Right ventricle myocardium inferior (tissue), 1 donor: ENCODE measurements around the gene MYZAP. TPM values are rescaled to one million over a fixed set of nuclear protein-coding genes. Genes with fewer than 3 reads are reported as not detected.

Source experiments
- ATAC-seq: fragments of 200-7000 bp; cut with Tn5 transposase; one replicate; pipeline ENCODE4 v1.9.1; 2020; ENCODE audit warnings: mild to moderate bottlenecking, moderate library complexity
- DNase-seq: peaks from one replicate; pipeline ENCODE4 v3.0.0; 2021; ENCODE audit errors: missing footprints
- intact Hi-C: fragments of 100-400 bp; cut with DNase I; formaldehyde crosslinking; loops from one replicate; pipeline ENCODE4 v1.11.0; 2022
- total RNA-seq: library from RNA; stranded (reverse); fragmentation: NEBNext Ultra II Directional; extraction: Animal tissue kit (Norgen Biotek cat#: 25700); gene quantifications from one replicate; pipeline ENCODE4 v1.2.1, GENCODE V29; 2021
- donor health status: DM: no; HTN: yes; CAD: no; lungs with severe emphysema.

Gene MYZAP
- total RNA-seq, 1 donor from 2014 or later = 869 TPM

DNA sequence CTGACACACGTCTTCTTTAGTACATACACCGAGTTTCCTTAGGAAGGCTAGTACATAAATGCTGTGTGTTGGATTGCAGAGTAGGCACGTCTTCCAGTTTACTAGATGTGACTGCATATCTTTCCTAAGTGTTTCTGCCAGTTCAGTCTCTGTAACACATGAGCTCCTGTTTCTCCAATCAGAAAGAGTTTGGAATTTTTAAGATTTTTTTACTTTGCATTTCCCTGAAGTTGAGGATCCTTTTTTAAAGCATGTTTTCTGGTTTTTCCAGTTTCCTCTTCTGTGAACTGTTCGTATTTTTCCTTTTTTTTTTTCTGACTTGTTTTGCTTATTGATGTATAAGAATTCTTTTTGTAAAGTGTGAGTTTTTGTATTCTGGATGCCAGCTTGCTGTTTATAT, 107.3 kb downstream of the MYZAP start:
- intact Hi-C loops = no loop called here
- DNase-seq (no peak), ATAC-seq (no peak)

DNA sequence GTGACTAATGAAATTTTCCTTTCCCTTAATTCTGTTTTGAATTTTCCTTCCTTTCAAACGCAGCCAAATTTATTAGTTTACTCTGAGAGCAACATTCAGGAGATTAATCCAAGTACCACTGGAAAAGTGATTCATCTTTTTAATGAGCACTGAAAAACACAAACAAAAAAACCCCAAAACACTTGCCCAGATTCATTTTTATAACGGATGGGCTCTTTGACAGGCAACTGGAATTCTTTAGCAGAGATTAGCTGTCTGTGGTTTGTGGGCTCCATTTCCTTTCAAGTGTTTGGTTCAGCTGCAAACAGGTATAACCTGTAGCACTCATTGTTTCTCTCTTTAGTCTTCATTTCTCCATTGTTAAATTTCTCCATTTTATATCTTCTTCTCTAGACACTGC, 111.7 kb downstream of the MYZAP start:
- DNase-seq (no peak), ATAC-seq (no peak)
- intact Hi-C loops = loop anchor here (5.0 to 10.0 kb wide), 2 partner anchors 36 to 139 kb away; no protein-coding TSS in a partner anchor

DNA sequence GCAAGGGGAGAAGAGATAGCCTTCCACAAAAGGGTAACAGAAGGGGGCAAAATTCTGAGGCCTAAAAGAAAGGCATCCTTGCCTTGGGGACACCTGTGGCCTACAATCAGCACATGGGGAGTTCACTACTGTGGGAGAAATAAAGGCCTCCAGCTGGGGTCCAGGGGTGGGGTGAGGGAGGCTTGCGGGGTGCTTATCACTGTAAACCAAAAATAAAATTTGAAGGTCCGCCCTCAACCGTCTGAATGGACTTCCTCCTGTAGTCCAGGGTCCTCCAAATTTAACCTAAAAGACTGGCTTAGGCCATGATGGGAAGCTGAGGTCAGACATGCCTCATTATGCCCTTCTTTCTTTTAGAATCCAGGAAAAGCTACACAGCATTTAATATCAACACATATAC, 112.7 kb downstream of the MYZAP start:
- ATAC-seq = no peak
- intact Hi-C loops = loop anchor here (5.0 to 10.0 kb wide), 2 partner anchors 37 to 140 kb away; no protein-coding TSS in a partner anchor
- DNase-seq = no peak

DNA sequence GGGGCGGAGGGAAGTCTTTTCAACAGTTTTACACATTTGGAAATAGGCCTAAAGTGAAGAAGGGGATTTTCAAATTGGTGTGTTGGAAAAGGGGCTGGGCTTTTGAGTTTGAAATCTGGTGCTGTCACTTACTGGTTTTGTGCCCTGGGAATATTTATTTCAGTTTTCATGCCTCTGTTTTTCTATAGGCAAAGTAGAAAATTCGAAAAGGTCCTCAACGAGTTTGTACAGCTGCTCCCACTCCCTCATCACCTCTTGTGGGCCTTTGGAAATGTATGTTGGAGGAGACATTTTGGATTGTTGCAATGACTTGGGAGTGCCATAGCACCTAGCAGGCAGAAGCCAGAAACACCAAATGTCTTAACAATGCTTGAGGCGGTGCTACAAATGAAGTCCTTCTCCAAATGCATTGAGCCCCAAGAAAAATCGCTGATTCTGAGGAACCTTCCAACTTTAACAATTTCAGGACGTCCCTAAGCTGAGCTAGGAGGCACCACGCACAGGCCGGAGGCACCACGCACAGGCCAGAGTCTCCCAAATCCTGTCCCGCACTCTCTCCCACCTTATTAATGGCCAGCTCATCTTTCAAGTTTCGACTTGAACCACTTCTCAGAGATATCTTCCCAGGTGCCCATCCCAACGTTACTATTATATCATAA, 114.2 kb downstream of the MYZAP start:
- no peak for DNase-seq
- intact Hi-C loops = loop anchor here (10.0 kb wide), 1 partner anchor 141 kb away; no protein-coding TSS in a partner anchor
- ATAC-seq = peak; percentile 27

DNA sequence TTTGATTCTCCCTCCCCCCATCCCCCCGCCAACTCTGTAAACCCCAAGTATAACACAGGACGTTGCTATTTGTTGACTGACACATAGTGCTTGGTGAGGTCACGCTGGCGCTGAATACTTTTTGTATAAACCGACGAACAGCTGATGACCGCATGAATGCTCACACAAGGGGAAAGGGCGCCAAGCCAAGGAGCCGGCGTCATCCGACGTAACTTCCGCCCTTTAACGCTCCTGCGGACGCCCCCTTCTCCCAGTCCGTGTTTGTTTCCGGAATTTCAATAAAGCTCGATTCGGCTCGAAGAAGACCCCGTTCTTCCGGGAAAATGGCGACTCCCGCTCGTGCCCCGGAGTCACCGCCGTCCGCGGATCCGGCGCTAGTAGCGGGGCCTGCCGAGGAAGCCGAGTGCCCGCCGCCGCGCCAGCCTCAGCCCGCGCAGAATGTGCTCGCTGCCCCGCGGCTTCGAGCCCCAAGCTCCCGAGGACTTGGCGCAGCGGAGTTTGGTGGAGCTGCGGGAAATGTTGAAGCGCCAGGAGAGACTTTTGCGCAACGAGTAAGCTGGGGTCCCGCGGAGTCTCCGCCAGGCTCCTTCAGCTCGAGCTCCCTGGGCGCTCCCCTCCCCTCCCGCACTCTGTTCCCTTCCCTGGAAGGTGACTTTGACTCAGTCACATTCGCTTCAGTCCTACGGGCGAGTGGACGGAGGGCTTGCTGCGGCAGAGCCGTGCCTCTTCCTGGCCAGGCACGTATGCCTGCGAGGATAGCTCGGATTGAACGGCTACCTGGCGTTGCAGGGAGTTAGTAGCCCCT, 114.9 kb downstream of the MYZAP start, which contains the start of gene POLR2M:
Gene POLR2M (plus strand): TSS at position 310 of the 805 bp plus-strand sequence. CDS start 129 bp downstream, at position 439.
- DNase-seq (peak; percentile 96), ATAC-seq (peak; percentile 94)
- intact Hi-C loops = loop anchor here (10.0 kb wide), 1 partner anchor 142 kb away; no protein-coding TSS in a partner anchor

DNA sequence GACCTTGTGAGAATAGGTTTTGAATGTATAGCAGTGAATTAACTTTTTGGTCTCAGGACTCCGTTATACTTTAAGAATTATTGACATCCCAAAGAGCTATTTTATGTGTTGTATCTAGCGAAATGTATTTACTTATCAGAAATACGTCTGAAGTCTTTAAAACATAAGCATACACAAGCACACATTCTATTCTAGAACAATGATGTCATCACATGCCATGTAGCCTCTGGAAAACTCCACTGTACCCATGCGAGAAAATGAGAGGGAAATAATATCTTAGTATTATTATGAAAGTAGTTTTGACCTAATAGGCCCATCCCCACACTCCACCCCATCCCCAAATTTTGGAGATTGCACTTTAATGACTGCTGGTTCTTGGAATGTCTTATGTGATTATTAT, 116.3 kb downstream of the MYZAP start:
- DNase-seq = no peak
- intact Hi-C loops = loop anchor here (10.0 kb wide), 1 partner anchor 143 kb away; no protein-coding TSS in a partner anchor
- ATAC-seq = no peak

DNA sequence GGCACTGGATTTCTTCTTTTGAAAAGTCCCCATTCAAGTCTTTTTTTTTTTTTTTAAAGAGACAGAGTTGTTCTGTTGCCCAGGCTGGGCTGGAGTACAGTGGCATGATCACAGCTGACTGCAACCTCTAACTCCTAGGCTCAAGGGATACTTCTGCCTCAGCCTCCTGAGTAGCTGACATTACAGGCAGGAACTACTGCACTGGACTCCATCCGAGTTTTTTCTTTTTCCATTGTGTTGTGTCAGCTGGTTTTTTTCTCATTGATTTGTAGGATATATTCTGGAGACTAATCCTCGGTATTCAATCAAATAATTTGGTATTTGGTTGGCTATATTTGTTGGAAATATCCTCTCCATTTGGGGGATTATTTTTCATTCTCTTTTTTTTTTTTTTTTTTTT, 126.6 kb downstream of the MYZAP start:
- ATAC-seq (no peak), DNase-seq (no peak)
- intact Hi-C loops = no loop called here

DNA sequence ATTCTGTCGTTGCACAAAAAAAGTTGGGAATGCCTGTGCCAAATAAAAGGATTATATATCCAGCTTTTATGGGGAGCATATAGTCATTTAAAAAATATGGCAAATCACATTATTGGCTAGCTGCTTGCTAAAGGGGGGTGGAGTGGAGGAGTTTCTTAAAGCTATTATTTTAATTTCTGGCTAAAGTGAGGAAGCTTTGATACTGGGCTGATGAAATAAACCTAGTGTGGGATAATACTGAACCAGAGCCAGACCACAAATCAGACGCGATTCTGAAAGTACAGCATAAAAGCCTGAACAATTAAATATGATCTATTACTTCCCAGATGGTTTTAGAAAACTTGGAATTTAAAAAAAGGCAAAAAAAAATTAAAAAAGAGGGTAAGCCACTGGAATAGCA, 129.2 kb downstream of the MYZAP start:
- ATAC-seq = no peak
- DNase-seq = no peak
- intact Hi-C loops = no loop called here

DNA sequence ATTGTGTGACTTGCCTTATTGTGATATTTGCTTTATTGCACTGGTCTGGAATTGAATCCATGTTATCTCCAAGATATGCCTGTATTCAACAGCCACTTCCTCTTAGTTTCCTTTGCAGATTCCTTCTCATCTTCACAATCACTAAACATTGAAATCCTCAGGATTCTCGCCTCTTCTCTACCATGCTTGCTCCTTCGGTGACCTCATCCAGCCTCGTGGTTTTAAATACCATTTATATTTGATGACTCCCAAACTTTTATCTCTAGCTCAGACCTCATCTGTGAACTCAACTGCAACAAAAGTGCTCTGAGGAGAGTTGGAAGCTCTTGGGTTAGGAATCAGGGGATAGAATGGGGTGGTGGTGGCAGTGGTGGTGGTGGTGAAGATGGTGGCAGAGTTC, 134.7 kb downstream of the MYZAP start:
- ATAC-seq = no peak
- intact Hi-C loops = no loop called here
- DNase-seq = no peak

DNA sequence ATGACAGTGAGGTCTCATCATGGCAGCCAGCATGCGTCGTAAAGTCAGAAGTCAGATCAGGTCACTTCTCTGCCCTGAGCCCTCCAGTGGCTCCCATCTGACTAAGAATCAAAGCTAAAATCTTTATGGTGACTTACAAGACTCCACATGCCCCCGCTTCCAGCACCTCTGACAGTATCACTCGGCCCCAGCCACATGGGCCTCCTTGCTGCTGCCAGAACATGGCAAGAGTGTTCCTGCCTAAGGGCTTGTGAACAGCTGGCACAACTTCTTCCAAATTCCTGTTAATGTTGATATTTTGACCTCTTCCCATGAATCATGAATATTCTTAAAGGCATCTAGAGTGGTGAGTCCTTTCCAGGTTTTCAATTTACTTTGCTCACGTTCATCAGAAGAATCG, 135.3 kb downstream of the MYZAP start:
- DNase-seq (no peak), ATAC-seq (no peak)
- intact Hi-C loops = no loop called here

DNA sequence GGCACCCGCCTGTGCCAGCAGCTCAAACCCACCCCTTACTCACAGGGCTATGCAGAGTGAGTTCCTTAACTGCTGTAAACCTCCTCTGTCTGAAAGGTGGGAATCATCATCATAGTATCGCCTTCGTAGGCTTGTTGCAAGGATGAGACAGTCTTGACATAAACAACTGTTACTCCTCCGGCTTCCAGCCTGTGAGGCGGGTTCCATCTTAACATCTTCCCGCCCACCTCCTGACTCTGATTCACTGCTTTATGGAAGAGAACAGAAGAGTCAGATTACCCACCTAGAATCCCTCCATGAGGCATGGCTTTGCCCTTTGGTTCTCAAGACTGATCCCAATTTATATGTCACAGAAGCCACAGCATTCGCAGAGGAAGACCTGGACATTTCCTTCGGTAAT, 136.7 kb downstream of the MYZAP start:
- DNase-seq (no peak), ATAC-seq (no peak)
- intact Hi-C loops = no loop called here

DNA sequence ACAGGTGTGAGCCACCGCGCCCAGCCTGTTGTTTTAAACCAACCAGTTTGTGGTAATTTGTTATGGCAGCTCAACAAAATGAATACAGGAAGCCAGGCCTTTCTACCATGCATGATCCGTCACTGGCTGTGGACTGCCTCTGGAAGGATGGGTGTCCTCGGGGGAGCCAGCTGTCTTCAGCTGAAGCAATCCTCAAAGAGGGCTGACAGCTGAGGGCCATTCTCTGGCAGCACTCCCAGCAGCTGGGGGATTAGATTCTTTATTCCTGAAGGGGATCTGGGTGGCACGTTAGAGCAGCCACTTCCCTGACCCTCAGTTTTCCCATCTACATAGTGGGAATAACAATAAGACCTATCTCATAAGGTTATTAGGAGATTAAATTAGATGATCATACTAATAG, 139.2 kb downstream of the MYZAP start:
- intact Hi-C loops = loop anchor here (5.0 kb wide), 1 partner anchor 341 kb away; no protein-coding TSS in a partner anchor
- DNase-seq (no peak), ATAC-seq (no peak)

DNA sequence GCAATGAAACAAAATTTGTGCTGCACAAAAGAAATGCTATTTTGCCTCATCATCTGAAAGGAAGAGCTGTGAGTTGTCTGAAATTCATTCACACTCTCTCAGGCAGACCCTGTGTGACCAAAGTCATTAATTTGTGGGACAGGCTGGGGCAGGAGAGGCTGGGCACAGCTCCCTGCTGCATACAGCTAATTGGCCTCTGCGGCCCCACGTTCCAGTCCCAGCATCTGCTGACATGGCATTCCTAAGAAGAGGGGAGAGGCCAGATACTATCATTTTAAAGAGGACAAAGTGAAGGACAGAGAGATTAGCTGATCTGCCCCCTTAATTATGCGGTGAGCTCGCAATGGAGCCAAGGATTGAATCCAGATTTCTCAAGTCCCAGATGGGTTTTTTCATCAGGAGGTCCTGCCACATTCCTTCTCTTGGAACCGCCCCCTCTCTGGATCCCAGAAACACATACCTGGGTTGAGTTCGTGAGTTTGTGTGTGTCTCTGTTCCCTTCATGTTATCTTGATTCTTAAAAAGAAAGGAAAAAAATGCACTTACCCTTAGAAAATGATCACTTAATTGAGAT, 139.9 kb downstream of the MYZAP start:
- DNase-seq (no peak), ATAC-seq (peak; percentile 36)
- intact Hi-C loops = loop anchor here (5.0 kb wide), 1 partner anchor 341 kb away; no protein-coding TSS in a partner anchor

DNA sequence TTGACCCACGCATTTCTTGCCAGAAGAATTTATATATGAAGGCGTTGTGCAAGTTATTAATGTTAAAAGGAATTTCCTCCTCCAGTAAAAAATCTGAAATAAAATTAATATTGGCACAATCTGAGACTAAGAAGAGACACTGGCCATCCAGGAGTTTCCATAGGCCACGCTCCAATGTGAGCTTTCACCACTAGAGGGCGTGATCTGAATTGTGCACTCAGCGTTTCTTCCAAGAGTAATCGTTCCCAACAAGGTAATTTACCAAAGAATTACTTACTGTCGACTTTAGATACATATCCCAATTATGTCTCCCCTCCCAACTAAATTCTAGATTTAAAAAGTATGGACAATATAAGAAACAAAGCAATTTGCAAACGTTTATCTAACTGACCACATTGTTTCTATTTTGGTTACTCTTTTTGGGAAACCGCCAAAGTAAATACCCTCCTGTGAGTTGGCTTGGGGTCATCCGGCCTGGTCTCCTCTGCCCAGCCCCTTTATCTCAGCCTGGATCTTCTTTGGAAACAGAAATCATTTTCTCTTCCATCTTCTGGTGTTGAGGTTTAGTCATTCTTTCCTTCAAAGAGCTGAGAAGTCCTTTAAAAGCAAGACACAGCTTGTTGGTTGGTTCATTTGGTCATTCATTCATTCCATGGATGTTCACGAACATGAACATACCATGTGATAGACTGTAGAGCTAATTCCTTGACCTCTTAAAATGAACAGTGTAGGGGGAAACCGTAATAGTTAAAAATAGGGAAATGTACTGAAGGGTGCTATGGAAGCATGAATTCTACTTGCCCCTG, 141.0 kb downstream of the MYZAP start:
- ATAC-seq (no peak), DNase-seq (no peak)
- intact Hi-C loops = loop anchor here (5.0 kb wide), 1 partner anchor 340 kb away; no protein-coding TSS in a partner anchor

DNA sequence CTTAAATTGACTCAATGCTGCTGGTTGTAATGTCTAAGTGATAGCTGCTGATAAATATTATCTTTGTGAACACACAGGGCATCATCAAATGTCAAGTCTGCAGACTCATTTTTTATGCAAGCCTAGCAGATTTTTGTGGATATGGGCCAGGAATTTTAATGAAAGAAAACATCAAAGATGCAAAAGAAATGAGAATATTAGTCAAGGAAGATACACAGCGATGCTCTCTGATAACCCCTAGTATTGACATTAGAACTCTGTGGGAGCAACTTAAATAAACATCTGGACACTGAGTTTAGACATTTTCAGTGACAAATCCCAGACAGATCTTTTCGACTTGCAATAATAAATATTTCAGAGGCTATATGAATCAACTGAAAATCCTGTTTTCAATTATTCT, 143.2 kb downstream of the MYZAP start:
- intact Hi-C loops = loop anchor here (5.0 kb wide), 2 partner anchors 337 to 447 kb away; no protein-coding TSS in a partner anchor
- ATAC-seq (no peak), DNase-seq (no peak)
